ENCODE results near the gene HERC2.

HERC2 gene

GRCh38 chr15:28096411-28096669 lies 225.6 kb downstream of the HERC2 start:
- H3K9ac ChIP-seq (ENCODE audit: insufficient read length, low read depth), result peak overlapping the region; percentile 57
- H3K4me1 ChIP-seq (ENCODE audit: insufficient read depth, insufficient read length), result peaks cover 8% of the 10 kb centered on the region
- H3K27me3 ChIP-seq (ENCODE audit: insufficient read depth, insufficient read length), result peaks cover 68% of the 10 kb centered on the region

GRCh38 chr15:28094732-28095521 lies 227.1 kb downstream of the HERC2 start:
- TF ChIP-seq ZNF274 (IDR thresholded peaks at IDR 0.05; ENCODE audit: low read depth, low read length) (no peak), YY1 (IDR thresholded peaks at IDR 0.05; ENCODE audit: insufficient read depth, insufficient read length) (no peak), SUZ12 (IDR thresholded peaks at IDR 0.05; ENCODE audit: extremely low read depth, insufficient read depth, insufficient read length) (no peak)
- H3K9me3 ChIP-seq (ENCODE audit: insufficient read depth, low read length), result peaks cover 11% of the 10 kb centered on the region
- H3K4me3 ChIP-seq (ENCODE audit: insufficient read length, low read depth), result peak overlapping the region; percentile 37
- no peak for DNase-seq (ENCODE audit: low read depth, low spot score)
- H3K27me3 ChIP-seq (ENCODE audit: insufficient read depth, insufficient read length), result peaks cover 54% of the 10 kb centered on the region
- peaks cover 8% of the 10 kb centered on the region for H3K4me1 ChIP-seq (ENCODE audit: insufficient read depth, insufficient read length)
- H3K36me3 ChIP-seq (ENCODE audit: insufficient read depth, insufficient read length, low read length), result no peaks in the 10 kb centered on the region
- peak overlapping the region; percentile 64 for H3K9ac ChIP-seq (ENCODE audit: insufficient read length, low read depth)

More at GRCh38 chr15:28096411-28096669, 225.6 kb downstream of the HERC2 start:
- Histone ChIP-seq H3K4me3 (ENCODE audit: insufficient read length, low read depth) (peak overlapping the region; percentile 49), H3K36me3 (ENCODE audit: insufficient read depth, insufficient read length, low read length) (no peaks in the 10 kb centered on the region), H3K9me3 (ENCODE audit: insufficient read depth, low read length) (peaks cover 3% of the 10 kb centered on the region)
- DNase-seq (ENCODE audit: low read depth, low spot score), result no peak
- TF ChIP-seq SUZ12 (IDR thresholded peaks at IDR 0.05; ENCODE audit: extremely low read depth, insufficient read depth, insufficient read length) (no peak), ZNF274 (IDR thresholded peaks at IDR 0.05; ENCODE audit: low read depth, low read length) (no peak), YY1 (IDR thresholded peaks at IDR 0.05; ENCODE audit: insufficient read depth, insufficient read length) (no peak)

- Histone ChIP-seq H3K4me3 (ENCODE audit: insufficient read length, low read depth) (no peak overlapping the region), H3K9ac (ENCODE audit: insufficient read length, low read depth) (no peak overlapping the region), H3K4me1 (ENCODE audit: insufficient read depth, insufficient read length) (peaks cover 8% of the 10 kb centered on the region), H3K36me3 (ENCODE audit: insufficient read depth, insufficient read length, low read length) (no peaks in the 10 kb centered on the region), H3K9me3 (ENCODE audit: insufficient read depth, low read length) (peaks cover 11% of the 10 kb centered on the region), H3K27me3 (ENCODE audit: insufficient read depth, insufficient read length) (peaks cover 47% of the 10 kb centered on the region)
- no peak for TF ChIP-seq YY1 (IDR thresholded peaks at IDR 0.05; ENCODE audit: insufficient read depth, insufficient read length)
- no peak for TF ChIP-seq ZNF274 (IDR thresholded peaks at IDR 0.05; ENCODE audit: low read depth, low read length)
- TF ChIP-seq SUZ12 (IDR thresholded peaks at IDR 0.05; ENCODE audit: extremely low read depth, insufficient read depth, insufficient read length), result no peak
- DNase-seq (ENCODE audit: low read depth, low spot score), result no peak
Measured at GRCh38 chr15:28093752-28094535, 228.0 kb downstream of the HERC2 start.

- DNase-seq (ENCODE audit: low read depth, low spot score), result no peak
- H3K9ac ChIP-seq (ENCODE audit: insufficient read length, low read depth), result no peak overlapping the region
- H3K4me1 ChIP-seq (ENCODE audit: insufficient read depth, insufficient read length), result no peaks in the 10 kb centered on the region
- H3K27me3 ChIP-seq (ENCODE audit: insufficient read depth, insufficient read length), result peaks cover 21% of the 10 kb centered on the region
- no peaks in the 10 kb centered on the region for H3K36me3 ChIP-seq (ENCODE audit: insufficient read depth, insufficient read length, low read length)
- no peak overlapping the region for H3K4me3 ChIP-seq (ENCODE audit: insufficient read length, low read depth)
- TF ChIP-seq YY1 (IDR thresholded peaks at IDR 0.05; ENCODE audit: insufficient read depth, insufficient read length) (no peak), ZNF274 (IDR thresholded peaks at IDR 0.05; ENCODE audit: low read depth, low read length) (no peak), SUZ12 (IDR thresholded peaks at IDR 0.05; ENCODE audit: extremely low read depth, insufficient read depth, insufficient read length) (no peak)
- H3K9me3 ChIP-seq (ENCODE audit: insufficient read depth, low read length), result peaks cover 11% of the 10 kb centered on the region
Measured at GRCh38 chr15:28091313-28091712, 230.7 kb downstream of the HERC2 start.

- no peak for DNase-seq (ENCODE audit: low read depth, low spot score)
- no peaks in the 10 kb centered on the region for H3K4me1 ChIP-seq (ENCODE audit: insufficient read depth, insufficient read length)
- H3K36me3 ChIP-seq (ENCODE audit: insufficient read depth, insufficient read length, low read length), result no peaks in the 10 kb centered on the region
- peaks cover 23% of the 10 kb centered on the region for H3K9me3 ChIP-seq (ENCODE audit: insufficient read depth, low read length)
- TF ChIP-seq YY1 (IDR thresholded peaks at IDR 0.05; ENCODE audit: insufficient read depth, insufficient read length) (no peak), ZNF274 (IDR thresholded peaks at IDR 0.05; ENCODE audit: low read depth, low read length) (no peak), SUZ12 (IDR thresholded peaks at IDR 0.05; ENCODE audit: extremely low read depth, insufficient read depth, insufficient read length) (no peak)
- H3K9ac ChIP-seq (ENCODE audit: insufficient read length, low read depth), result no peak overlapping the region
- H3K4me3 ChIP-seq (ENCODE audit: insufficient read length, low read depth), result no peak overlapping the region
- H3K27me3 ChIP-seq (ENCODE audit: insufficient read depth, insufficient read length), result no peaks in the 10 kb centered on the region
Measured at GRCh38 chr15:28086175-28086703, 235.7 kb downstream of the HERC2 start.

- Histone ChIP-seq H3K27me3 (ENCODE audit: insufficient read depth, insufficient read length) (no peaks in the 10 kb centered on the region), H3K4me1 (ENCODE audit: insufficient read depth, insufficient read length) (no peaks in the 10 kb centered on the region), H3K9ac (ENCODE audit: insufficient read length, low read depth) (no peak overlapping the region), H3K9me3 (ENCODE audit: insufficient read depth, low read length) (peaks cover 17% of the 10 kb centered on the region), H3K4me3 (ENCODE audit: insufficient read length, low read depth) (no peak overlapping the region), H3K36me3 (ENCODE audit: insufficient read depth, insufficient read length, low read length) (no peaks in the 10 kb centered on the region)
- DNase-seq (ENCODE audit: low read depth, low spot score), result no peak
- TF ChIP-seq SUZ12 (IDR thresholded peaks at IDR 0.05; ENCODE audit: extremely low read depth, insufficient read depth, insufficient read length), result no peak
- TF ChIP-seq YY1 (IDR thresholded peaks at IDR 0.05; ENCODE audit: insufficient read depth, insufficient read length), result no peak
- no peak for TF ChIP-seq ZNF274 (IDR thresholded peaks at IDR 0.05; ENCODE audit: low read depth, low read length)
Measured at GRCh38 chr15:28085489-28086174, 236.3 kb downstream of the HERC2 start.
